Mesodermal cell (in vitro differentiated cells): Measurements from ENCODE around the gene MFRP.

ENCODE experiments used
- H3K27ac ChIP-seq: 2 replicates; pipeline ENCODE4 v1.7.0; 2013; ENCODE audit warnings: mild to moderate bottlenecking, low read depth, low read length, moderate library complexity; ENCODE audit not compliant: severe bottlenecking
- H3K36me3 ChIP-seq: 2 replicates; pipeline ENCODE4 v1.7.1; 2013; ENCODE audit warnings: mild to moderate bottlenecking, low read length, moderate library complexity; ENCODE audit not compliant: control insufficient read depth, insufficient read depth
- H3K4me1 ChIP-seq: one replicate; pipeline ENCODE4 v1.7.1; 2013; ENCODE audit warnings: mild to moderate bottlenecking, low read length; ENCODE audit not compliant: insufficient read depth, control insufficient read depth, poor library complexity, severe bottlenecking
- H3K4me3 ChIP-seq: 2 replicates; pipeline ENCODE4 v1.7.0; 2013; ENCODE audit warnings: low read length, control low read depth, mild to moderate bottlenecking; ENCODE audit not compliant: insufficient read depth, poor library complexity, severe bottlenecking; ENCODE audit errors: extremely low read depth
- H3K9me3 ChIP-seq: 2 replicates; pipeline ENCODE4 v1.7.1; 2013; ENCODE audit warnings: mild to moderate bottlenecking, low read length, moderate library complexity; ENCODE audit not compliant: control insufficient read depth
- WGBS, 2 experiments: methylation state at CpG; one replicate each; pipeline ENCODE4 v1.1.5; 2013; ENCODE audit warnings: missing lambda C conversion rate in 2 of 2; ENCODE audit not compliant: insufficient coverage in 2 of 2; 5-methylcytosine and 5-hydroxymethylcytosine counted together

Gene MFRP

DNA sequence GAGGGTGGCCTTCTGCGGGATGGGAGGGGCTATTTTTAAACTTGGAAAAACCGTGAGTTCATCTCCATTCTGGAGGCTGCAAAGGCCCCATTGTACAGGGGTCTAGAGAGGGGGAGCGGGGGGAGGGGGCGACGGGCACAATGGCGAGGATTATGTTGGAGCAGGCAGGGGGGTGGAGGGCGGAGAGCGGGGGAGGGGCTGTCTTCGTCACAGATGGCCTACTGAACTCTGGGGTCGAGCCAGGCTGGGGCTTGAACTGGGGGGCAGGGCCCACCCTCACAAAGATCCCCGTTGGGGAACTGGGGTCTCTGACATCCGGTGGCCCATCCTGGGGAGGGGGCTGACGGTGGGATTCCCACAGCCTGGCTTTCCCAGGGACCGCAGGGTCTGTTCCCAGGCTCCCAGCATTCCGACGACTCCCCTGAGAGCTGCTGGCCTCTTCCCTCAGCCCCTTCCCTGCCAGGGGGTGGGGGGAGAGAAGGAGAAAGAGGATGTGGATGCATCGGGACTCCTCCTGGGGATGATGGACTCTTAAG lies 26.2 kb downstream of the MFRP start:
- peak overlapping the region; percentile 33 for H3K4me3 ChIP-seq
- no peaks in the 10 kb centered on the region for H3K36me3 ChIP-seq
- H3K27ac ChIP-seq = peak overlapping the region; percentile 97
- H3K9me3 ChIP-seq = no peaks in the 10 kb centered on the region
- 23 to 24% methylated on average over 10 to 15 of the region's 17 CpGs for WGBS, 2 experiments
- peaks cover 37% of the 10 kb centered on the region for H3K4me1 ChIP-seq

- Histone ChIP-seq H3K9me3 (no peaks in the 10 kb centered on the region), H3K36me3 (peaks cover 3% of the 10 kb centered on the region), H3K4me1 (peaks cover 42% of the 10 kb centered on the region), H3K4me3 (no peak overlapping the region), H3K27ac (peak overlapping the region; percentile 97)
- WGBS, 2 experiments = 65 to 70% methylated on average over 5 of the region's 11 CpGs
Measured at GRCh38 chr11:119319700-119320239, 26.7 kb downstream of the MFRP start.

DNA sequence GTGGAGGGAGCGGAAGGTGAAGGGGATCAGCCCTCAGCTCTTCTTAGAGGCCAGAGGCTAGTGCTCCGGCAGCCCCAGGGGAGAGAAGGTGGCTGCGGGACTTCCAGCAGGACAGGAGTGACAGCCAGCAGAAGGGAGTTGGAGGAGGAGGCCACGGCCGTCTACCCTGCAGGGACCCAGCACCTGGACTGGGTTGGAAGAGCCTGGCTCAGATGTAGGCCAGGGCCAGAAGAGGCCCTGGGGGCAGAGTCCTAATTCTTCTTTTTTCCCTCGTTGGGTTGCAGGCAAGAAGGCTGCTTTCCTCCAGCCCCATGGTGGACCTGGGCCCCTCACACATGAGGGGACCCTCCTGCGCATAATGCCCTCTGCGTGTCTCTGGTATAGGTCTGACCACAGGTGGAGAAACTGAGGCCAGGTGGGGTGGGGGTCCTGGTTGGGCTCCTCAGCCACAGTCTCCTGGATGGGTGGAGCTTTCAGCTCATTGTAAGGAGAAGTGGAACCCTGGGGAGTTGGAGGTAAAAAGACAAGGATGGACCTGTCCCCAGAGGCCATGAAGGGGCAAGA lies 27.3 kb downstream of the MFRP start:
- Histone ChIP-seq H3K9me3 (no peaks in the 10 kb centered on the region), H3K36me3 (peaks cover 8% of the 10 kb centered on the region), H3K27ac (peak overlapping the region; percentile 97), H3K4me1 (peaks cover 47% of the 10 kb centered on the region), H3K4me3 (no peak overlapping the region)
- WGBS, 2 experiments = 61 to 73% methylated on average over 7 to 8 of the region's 8 CpGs

DNA sequence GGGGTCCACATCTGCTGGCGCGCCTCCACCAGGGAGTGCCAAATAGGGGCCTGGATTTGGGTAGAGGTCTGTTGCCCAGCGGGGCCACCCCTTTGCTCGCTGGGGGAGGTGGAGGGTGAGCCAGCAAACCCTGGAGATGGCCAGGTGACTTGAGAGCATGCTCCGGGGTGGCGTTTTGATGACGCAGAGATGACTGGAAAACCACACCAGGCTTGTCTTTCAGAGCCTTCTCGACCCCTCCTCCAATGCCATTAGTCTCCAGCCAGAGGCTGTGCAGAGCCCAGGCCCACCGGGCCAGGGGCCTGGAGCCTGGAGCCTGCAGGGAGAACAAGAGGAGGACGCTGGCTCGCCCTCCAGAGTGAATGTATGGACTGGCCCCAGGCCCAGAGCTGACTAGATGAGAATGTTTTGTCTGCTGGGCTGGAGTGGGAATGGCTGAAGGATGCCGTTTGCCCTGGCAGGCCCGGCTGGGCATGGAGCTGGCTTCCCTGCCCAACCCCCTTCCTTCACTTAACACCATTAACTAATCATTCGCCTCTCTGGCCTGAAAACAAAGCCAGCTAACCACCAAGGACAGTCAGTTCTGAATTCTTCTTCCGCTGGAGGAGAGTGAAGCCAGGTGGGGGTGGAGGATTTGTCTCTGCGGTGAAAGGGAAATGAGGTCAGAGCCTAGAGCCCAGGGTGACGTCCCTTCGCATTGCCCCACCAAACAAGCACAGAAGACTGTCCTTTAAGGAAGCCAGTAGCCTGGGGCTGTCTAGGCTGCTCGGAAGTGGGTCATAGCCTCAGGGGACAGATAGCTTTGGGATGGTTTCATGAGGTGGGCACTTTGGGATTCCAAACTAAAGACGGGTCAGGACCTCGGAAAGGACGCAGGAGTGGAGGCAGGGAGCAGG lies 28.0 kb downstream of the MFRP start:
- Histone ChIP-seq H3K4me1 (peaks cover 47% of the 10 kb centered on the region), H3K4me3 (no peak overlapping the region), H3K27ac (peak overlapping the region; percentile 97), H3K36me3 (peaks cover 15% of the 10 kb centered on the region), H3K9me3 (no peaks in the 10 kb centered on the region)
- 24 to 39% methylated on average over 10 to 16 of the region's 22 CpGs for whole genome bisulfite sequencing, 2 experiments

DNA sequence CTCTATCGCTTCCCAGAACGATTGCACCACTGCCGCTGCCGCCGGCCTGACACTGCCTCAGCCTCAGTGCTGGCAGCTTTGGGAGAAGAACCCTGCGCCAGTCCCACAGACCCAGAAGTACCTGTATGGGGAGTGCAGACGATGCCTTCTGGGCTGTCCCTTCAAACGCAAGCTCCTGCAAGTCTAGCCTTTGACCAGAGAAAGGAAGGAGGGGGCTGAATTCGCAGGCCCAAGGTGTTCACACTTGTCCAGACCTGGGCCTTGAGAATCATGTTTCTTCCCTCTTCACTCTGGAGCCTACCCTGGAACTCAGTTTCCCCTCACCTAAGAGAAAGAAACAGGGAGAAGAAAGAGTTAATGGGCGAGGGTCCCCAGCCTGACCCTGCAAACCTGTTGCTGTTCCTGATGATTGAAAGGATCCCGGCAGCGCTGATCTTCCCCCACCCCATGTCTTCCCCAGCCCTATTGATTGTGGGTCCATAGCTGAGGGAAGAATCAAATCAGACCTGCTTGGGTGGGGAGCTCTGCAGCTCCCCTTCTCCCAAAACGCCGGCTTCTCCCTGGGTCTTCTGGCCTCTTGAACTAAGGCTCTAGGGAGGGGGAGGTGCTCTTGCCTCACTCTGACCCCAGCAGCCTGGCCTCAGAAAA lies 28.8 kb downstream of the MFRP start:
- Histone ChIP-seq H3K4me1 (peaks cover 47% of the 10 kb centered on the region), H3K36me3 (peaks cover 23% of the 10 kb centered on the region), H3K4me3 (peak overlapping the region; percentile 86), H3K27ac (peak overlapping the region; percentile 97), H3K9me3 (no peaks in the 10 kb centered on the region)
- WGBS, 2 experiments = 31 to 32% methylated on average over 7 to 8 of the region's 14 CpGs

DNA sequence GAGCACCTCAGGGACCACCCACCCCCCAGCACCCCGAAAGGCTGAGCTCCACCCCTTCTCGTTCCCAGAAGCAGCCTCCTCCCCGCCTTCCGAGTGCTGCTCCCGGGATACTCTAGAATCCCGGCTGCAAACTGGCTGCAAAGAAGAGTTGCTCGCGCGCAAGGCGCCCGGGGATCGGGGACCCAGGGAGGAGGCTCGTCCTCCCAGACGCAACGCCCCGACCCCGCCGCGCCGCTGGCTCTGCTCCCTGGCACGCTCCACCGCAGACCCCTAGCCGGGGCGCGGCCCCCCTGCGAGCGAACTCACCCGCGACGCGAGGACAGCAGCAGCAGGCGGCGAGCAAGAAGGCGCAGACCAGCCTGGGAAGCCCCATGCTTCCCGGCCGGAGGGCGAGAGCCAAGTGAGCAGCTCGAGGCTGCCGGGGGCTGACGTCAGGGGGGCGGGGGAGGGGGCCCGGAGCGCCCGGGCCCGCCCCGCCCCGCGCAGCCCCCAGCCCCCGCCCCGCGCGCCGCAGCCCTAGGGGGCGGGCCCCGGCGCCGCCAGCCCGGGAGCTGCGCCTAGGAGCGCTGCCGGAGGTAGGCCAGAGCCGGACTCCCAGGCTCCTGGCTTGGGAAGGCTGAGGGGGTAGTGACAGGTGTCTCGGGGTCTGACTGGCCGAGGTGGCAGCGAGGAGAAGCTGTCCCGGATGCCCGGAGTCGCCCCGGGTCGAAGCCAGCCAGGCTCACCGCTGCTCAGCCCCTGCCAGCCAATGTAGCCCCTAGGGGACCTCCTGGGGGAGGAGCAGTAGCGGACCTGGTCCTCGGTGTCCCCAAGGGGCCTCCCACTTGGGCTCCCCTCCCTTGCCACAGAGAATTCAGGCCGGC lies 29.5 kb downstream of the MFRP start, which contains the start of gene MCAM:
TSS of gene MCAM (minus strand) at position 402 of the 863 bp plus-strand sequence. CDS start at position 373, 29 bp downstream.
- Histone ChIP-seq H3K27ac (peak within 1 kb of the TSS; percentile 97), H3K9me3 (no peaks in the 10 kb centered on the region), H3K4me3 (peak within 1 kb of the TSS; percentile 86), H3K36me3 (peaks cover 30% of the 10 kb centered on the region), H3K4me1 (peaks cover 42% of the 10 kb centered on the region)
- WGBS, 2 experiments = 2% methylated on average over 43 to 54 of the region's 74 CpGs

GRCh38 chr11:119316016-119316728 lies 30.3 kb downstream of the MFRP start:
- Histone ChIP-seq H3K27ac (no peak overlapping the region), H3K4me1 (peaks cover 39% of the 10 kb centered on the region), H3K36me3 (peaks cover 37% of the 10 kb centered on the region), H3K9me3 (no peaks in the 10 kb centered on the region), H3K4me3 (peak overlapping the region; percentile 86)
- 0% methylated on average over 28 to 32 of the region's 46 CpGs for WGBS, 2 experiments

DNA sequence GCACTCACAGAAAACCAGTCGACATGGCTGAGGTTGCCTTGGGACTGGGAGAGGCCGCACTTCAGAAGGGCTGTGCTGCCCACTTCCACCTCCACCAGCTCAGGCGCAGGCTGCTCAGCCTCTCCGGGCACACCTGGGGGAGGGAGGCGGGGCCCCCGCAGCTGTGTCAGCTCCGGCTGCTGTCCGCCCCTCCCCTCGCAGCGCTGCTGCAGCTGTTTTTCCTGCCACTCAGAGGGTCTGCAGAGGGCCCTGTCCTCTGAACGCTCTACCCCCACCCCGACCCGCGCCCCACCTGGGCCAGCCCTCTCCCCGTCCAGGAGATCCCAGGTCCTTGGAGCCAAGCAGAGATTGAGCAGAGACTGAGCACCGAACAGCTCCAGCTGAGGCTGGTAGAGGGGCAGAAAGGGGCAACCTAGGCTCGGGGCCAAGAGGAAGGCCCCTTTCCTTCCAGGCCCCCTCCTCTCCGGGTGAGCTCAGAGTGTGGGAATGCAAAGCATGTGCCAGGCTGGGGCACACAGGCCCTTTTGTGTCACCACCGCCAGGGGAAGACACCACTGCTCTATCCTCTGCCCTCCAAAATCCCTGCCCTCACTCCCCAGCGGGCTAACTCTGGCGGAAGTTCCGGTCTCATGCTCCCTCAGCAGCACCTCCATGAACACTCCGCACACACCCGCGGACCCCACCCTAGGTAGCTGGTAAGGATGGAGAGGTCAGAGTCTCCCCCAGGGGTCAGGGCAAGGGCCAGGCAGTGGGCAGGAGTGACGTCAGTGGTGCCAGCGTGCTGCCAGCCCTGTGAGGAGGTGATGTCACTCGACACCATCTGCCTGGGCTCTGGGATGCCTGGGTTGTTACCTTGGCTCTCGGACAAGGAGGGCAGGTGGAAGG lies 31.1 kb downstream of the MFRP start:
- peaks cover 45% of the 10 kb centered on the region for H3K36me3 ChIP-seq
- H3K4me3 ChIP-seq = peak overlapping the region; percentile 86
- 6 to 11% methylated on average over 16 to 20 of the region's 29 CpGs for WGBS, 2 experiments
- no peaks in the 10 kb centered on the region for H3K9me3 ChIP-seq
- H3K4me1 ChIP-seq = peaks cover 39% of the 10 kb centered on the region
- peak overlapping the region; percentile 66 for H3K27ac ChIP-seq

DNA sequence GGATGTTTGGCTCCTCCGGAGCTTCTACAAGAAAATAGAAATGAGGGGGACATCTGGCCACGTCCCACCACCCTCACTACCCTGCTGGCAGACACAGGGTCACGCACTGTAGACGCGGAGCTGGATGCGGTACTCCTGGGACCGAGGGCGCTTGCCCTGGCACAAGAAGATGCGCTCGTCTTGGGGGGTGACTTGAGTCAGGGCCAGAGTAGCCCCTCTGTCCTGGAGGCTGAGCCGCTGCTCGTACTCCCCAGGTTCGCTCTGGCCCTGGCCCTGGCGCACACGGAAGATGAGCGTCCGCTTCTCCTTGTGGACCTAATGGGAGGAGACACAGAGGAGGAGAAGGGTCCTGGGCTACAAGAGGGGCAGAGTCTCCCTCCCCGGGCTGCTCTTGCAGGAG lies 31.8 kb downstream of the MFRP start:
- H3K27ac ChIP-seq = peak overlapping the region; percentile 66
- peaks cover 34% of the 10 kb centered on the region for H3K4me1 ChIP-seq
- peaks cover 51% of the 10 kb centered on the region for H3K36me3 ChIP-seq
- peak overlapping the region; percentile 86 for H3K4me3 ChIP-seq
- 83 to 91% methylated on average over 10 to 17 of the region's 18 CpGs for WGBS, 2 experiments
- H3K9me3 ChIP-seq = no peaks in the 10 kb centered on the region
